Kidney (tissue), 14 donors: ENCODE data around the gene HMG20A. TPM values are rescaled to one million over a fixed set of nuclear protein-coding genes. Genes with fewer than 3 reads are reported as not detected.

Experiments used
- DNase-seq, 5 donors: peaks; one replicate each; pipeline ENCODE4 v3.0.0-alpha.2; 2013 to 2020
- FAIRE-seq: peaks from 2 replicates; lab custom pipeline; 2012; peaks lifted over from hg19 to GRCh38; lab: Jason Lieb, UNC
- H3K27ac ChIP-seq, 2 donors: one replicate each; pipeline ENCODE4 v1.7.0; 2013; ENCODE audit warnings: low read depth in 2 of 2, low read length in 2 of 2, inconsistent platforms in 1 of 2
- H3K27me3 ChIP-seq: one replicate; pipeline ENCODE4 v1.7.1; 2013; ENCODE audit warnings: low read length, inconsistent platforms; ENCODE audit not compliant: control insufficient read depth, insufficient read depth
- H3K36me3 ChIP-seq, 3 donors: one replicate each; pipeline versions ENCODE4 v1.7.0 to v1.7.1; 2013; ENCODE audit warnings: low read length in 3 of 3, control low read depth in 1 of 3, inconsistent platforms in 1 of 3; ENCODE audit not compliant: insufficient read depth in 3 of 3, control insufficient read depth in 2 of 3
- H3K4me1 ChIP-seq, 3 donors: one replicate each; pipeline versions ENCODE4 v1.7.0 to v1.7.1; 2013; ENCODE audit warnings: low read length in 3 of 3, inconsistent platforms in 1 of 3, low read depth in 1 of 3; ENCODE audit not compliant: control insufficient read depth in 2 of 3, insufficient read depth in 2 of 3
- H3K4me3 ChIP-seq, 3 donors: one replicate each; pipeline versions ENCODE4 v1.7.0 to v1.8.1; 2013; ENCODE audit warnings: low read length in 3 of 3, control low read depth in 1 of 3, inconsistent platforms in 1 of 3
- H3K9ac ChIP-seq, 3 donors: one replicate each; pipeline versions ENCODE4 v1.7.0 to v1.7.1; 2013; ENCODE audit warnings: low read length in 3 of 3, control low read depth in 1 of 3, inconsistent platforms in 1 of 3
- H3K9me3 ChIP-seq, 3 donors: one replicate each; pipeline versions ENCODE4 v1.7.0 to v1.7.1; 2013; ENCODE audit warnings: low read length in 3 of 3, control low read depth in 1 of 3, inconsistent platforms in 1 of 3; ENCODE audit not compliant: control insufficient read depth in 2 of 3, insufficient read depth in 1 of 3
- CTCF ChIP-seq: IDR thresholded peaks from 3 replicates; pipeline ENCODE4 v1.5.1; 2012; ENCODE audit warnings: mild to moderate bottlenecking, moderate library complexity, borderline replicate concordance; ENCODE audit not compliant: insufficient read depth; ENCODE audit errors: extremely low read depth
- intact Hi-C: fragments of 100-400 bp; cut with DNase I; formaldehyde crosslinking; loops from one replicate; pipeline ENCODE4 v1.11.1; 2022
- polyA plus RNA-seq: library from polyadenylated mRNA; stranded (reverse); fragments of 350-450 nt; fragmentation: Illumina TruSeq; extraction: RNeasy Lipid Tissue Mini Kit (QIAGEN cat#74804); gene quantifications from one replicate; pipeline ENCODE4 v1.2.3, GENCODE V29; 2014; ENCODE audit warnings: low read depth, low replicate concordance; ENCODE audit not compliant: insufficient read depth
- total RNA-seq: library from RNA; stranded (reverse); fragmentation: NEBNext Ultra II Directional; extraction: Animal tissue kit (Norgen Biotek cat#: 25700); gene quantifications from one replicate; pipeline ENCODE4 v1.2.1, GENCODE V29; 2021
- donor health status: control.
- donor health status: control.
- donor health status: control.
- donor health status: control.
- donor health status: control.
- donor health status: DM: yes; HTN: yes; CAD: no.
- donor health status: Normal renal cell carcinoma (clear cell type).

HMG20A gene
- total and polyA plus RNA-seq, 2 donors from 2014 or later = 16.8 to 38.7 TPM

GRCh38 chr15:77479015-77479414, 58.3 kb downstream of the HMG20A start:
- Histone ChIP-seq H3K9me3 (no peaks in the 10 kb centered on the region), H3K36me3 (peaks cover 2 to 47% (median 10%) of the 10 kb centered on the region in 3 donors), H3K4me3 (no peak overlapping the region), H3K27ac (no peak overlapping the region), H3K27me3 (no peaks in the 10 kb centered on the region), H3K4me1 (peaks cover 0 to 6% (median 2%) of the 10 kb centered on the region in 3 donors), H3K9ac (no peak overlapping the region)
- intact Hi-C loops = no loop called here
- TF ChIP-seq CTCF = no peak
- no peak for DNase-seq
- no peak for FAIRE-seq

- Histone ChIP-seq H3K36me3 (peaks cover 5 to 49% (median 12%) of the 10 kb centered on the region in 3 donors), H3K9ac (no peak overlapping the region), H3K4me1 (peaks cover 0 to 6% (median 2%) of the 10 kb centered on the region in 3 donors), H3K4me3 (no peak overlapping the region), H3K27ac (no peak overlapping the region), H3K27me3 (no peaks in the 10 kb centered on the region), H3K9me3 (no peaks in the 10 kb centered on the region)
- DNase-seq (no peak), FAIRE-seq (no peak)
- no peak for TF ChIP-seq CTCF
- intact Hi-C loops = no loop called here
Observed at GRCh38 chr15:77480859-77481633, 60.4 kb downstream of the HMG20A start.

- Histone ChIP-seq H3K4me1 (peaks cover 0 to 6% (median 2%) of the 10 kb centered on the region in 3 donors), H3K36me3 (peaks cover 5 to 49% (median 12%) of the 10 kb centered on the region in 3 donors), H3K4me3 (no peak overlapping the region), H3K9ac (no peak overlapping the region), H3K9me3 (no peaks in the 10 kb centered on the region), H3K27me3 (no peaks in the 10 kb centered on the region), H3K27ac (no peak overlapping the region)
- no peak for TF ChIP-seq CTCF
- DNase-seq = peak in 1 of 5 donors; percentile 81
- intact Hi-C loops = no loop called here
- no peak for FAIRE-seq
Observed at GRCh38 chr15:77481670-77482069, 61.0 kb downstream of the HMG20A start.
